IPS-18c (cell line): ENCODE measurements around the gene MED20.

Source experiments
- H3K4me3 ChIP-seq: 2 replicates; pipeline ENCODE4 v1.7.0; 2013; ENCODE audit warnings: low read depth, mild to moderate bottlenecking, low read length, moderate library complexity; ENCODE audit not compliant: insufficient read depth
- H3K9me3 ChIP-seq: one replicate; pipeline ENCODE4 v1.6.1; 2013; ENCODE audit warnings: mild to moderate bottlenecking, low read length, moderate library complexity; ENCODE audit not compliant: control insufficient read depth, insufficient read depth

The MED20 gene

GRCh38 chr6:41931792-41932191 lies 10.9 kb upstream of the MED20 start:
- Histone ChIP-seq H3K9me3 (peaks cover 2% of the 10 kb centered on the region), H3K4me3 (no peak overlapping the region)

GRCh38 chr6:41929924-41930323 lies 9.0 kb upstream of the MED20 start:
- Histone ChIP-seq H3K4me3 (no peak overlapping the region), H3K9me3 (no peaks in the 10 kb centered on the region)

GRCh38 chr6:41927253-41927652 lies 6.3 kb upstream of the MED20 start:
- Histone ChIP-seq H3K9me3 (no peaks in the 10 kb centered on the region), H3K4me3 (no peak overlapping the region)

- no peaks in the 10 kb centered on the region for H3K9me3 ChIP-seq
- H3K4me3 ChIP-seq = peak overlapping the region; percentile 71
These were observed 1.2 kb upstream of the MED20 start for GRCh38 chr6:41922154-41922553.

- H3K9me3 ChIP-seq = no peaks in the 10 kb centered on the region
- H3K4me3 ChIP-seq = peak overlapping the region; percentile 71
These were observed 716 bp upstream of the MED20 start for GRCh38 chr6:41921712-41921998.

- H3K4me3 ChIP-seq = no peak overlapping the region
- no peaks in the 10 kb centered on the region for H3K9me3 ChIP-seq
These were observed 3.4 kb downstream of the MED20 start for GRCh38 chr6:41917528-41917927.

- no peaks in the 10 kb centered on the region for H3K9me3 ChIP-seq
- H3K4me3 ChIP-seq = no peak overlapping the region
These were observed 5.9 kb downstream of the MED20 start for GRCh38 chr6:41914869-41915530.

- no peaks in the 10 kb centered on the region for H3K9me3 ChIP-seq
- no peak overlapping the region for H3K4me3 ChIP-seq
These were observed 6.6 kb downstream of the MED20 start for GRCh38 chr6:41914343-41914742.

- H3K9me3 ChIP-seq = no peaks in the 10 kb centered on the region
- no peak overlapping the region for H3K4me3 ChIP-seq
These were observed 11.2 kb downstream of the MED20 start for GRCh38 chr6:41909727-41910126.

GRCh38 chr6:41901882-41902519 lies 18.9 kb downstream of the MED20 start:
- H3K4me3 ChIP-seq = no peak overlapping the region
- no peaks in the 10 kb centered on the region for H3K9me3 ChIP-seq

- Histone ChIP-seq H3K4me3 (no peak overlapping the region), H3K9me3 (no peaks in the 10 kb centered on the region)
These were observed 20.1 kb downstream of the MED20 start for GRCh38 chr6:41900861-41901260.

- H3K4me3 ChIP-seq = peak overlapping the region; percentile 72
- H3K9me3 ChIP-seq = no peaks in the 10 kb centered on the region
These were observed 24.7 kb downstream of the MED20 start for GRCh38 chr6:41896281-41896680.

- Histone ChIP-seq H3K4me3 (peak within 1 kb of the TSS; percentile 72), H3K9me3 (no peaks in the 10 kb centered on the region)
These were observed 25.4 kb downstream of the MED20 start, which contains the start of gene USP49 for GRCh38 chr6:41895300-41896233. Gene USP49 (minus strand): TSS chr6:41895375. CDS start chr6:41806983, 88,392 bp downstream.

- peak overlapping the region; percentile 72 for H3K4me3 ChIP-seq
- H3K9me3 ChIP-seq = no peaks in the 10 kb centered on the region
These were observed 26.3 kb downstream of the MED20 start for GRCh38 chr6:41894366-41895299.

GRCh38 chr6:41892921-41893564 lies 27.9 kb downstream of the MED20 start:
- Histone ChIP-seq H3K4me3 (peak overlapping the region; percentile 72), H3K9me3 (no peaks in the 10 kb centered on the region)

GRCh38 chr6:41887331-41887751 lies 33.6 kb downstream of the MED20 start:
- Histone ChIP-seq H3K4me3 (no peak overlapping the region), H3K9me3 (no peaks in the 10 kb centered on the region)
